Panc1 (cell line): Measurements from ENCODE around the gene NCAM1. TPM values are rescaled to one million over a fixed set of nuclear protein-coding genes. Genes with fewer than 3 reads are reported as not detected.

Experiments used
- ATAC-seq: fragments of 200-7000 bp; cut with Tn5 transposase; 2 replicates; pipeline ENCODE4 v1.9.1; 2020; ENCODE audit warnings: mild to moderate bottlenecking, moderate library complexity
- BruUV-seq: library from RNA; stranded (reverse); fragments of 400-500 nt; replicated peaks from 2 replicates; lab custom pipeline; 2021; lab: Mats Ljungman, UMichigan
- CTCF ChIA-PET: fragments of 300-600 bp; sonication (Branson Sonifier 250); formaldehyde crosslinking; loops from one replicate; lab custom pipeline; 2022; ENCODE audit warnings: antibody characterized with exemption; lab: Charles Lee
- POLR2A ChIA-PET: fragments of 300-600 bp; sonication (Branson Sonifier 250); formaldehyde crosslinking; loops from one replicate; lab custom pipeline; 2022; ENCODE audit warnings: antibody characterized with exemption; lab: Charles Lee
- DNase-seq: peaks from one replicate; pipeline ENCODE4 v3.0.0-alpha.2; 2010; ENCODE audit warnings: low read depth, low spot score
- H3K27ac ChIP-seq: 2 replicates; pipeline ENCODE4 v1.5.1; 2011; ENCODE audit warnings: mild to moderate bottlenecking, low read length, inconsistent platforms
- H3K27me3 ChIP-seq: fragments of 200-500 bp; sonication (Bioruptor generic); 2 replicates; pipeline ENCODE4 v1.6.0; 2014; ENCODE audit warnings: low read length, inconsistent platforms; ENCODE audit not compliant: control insufficient read depth, insufficient read depth
- H3K36me3 ChIP-seq: fragments of 200-500 bp; sonication (Bioruptor generic); 2 replicates; pipeline ENCODE4 v1.5.1; 2014; ENCODE audit warnings: inconsistent platforms, mild to moderate bottlenecking, low read length, moderate library complexity; ENCODE audit not compliant: control insufficient read depth, insufficient read depth
- H3K4me1 ChIP-seq: 2 replicates; pipeline ENCODE4 v1.5.1; 2011; ENCODE audit warnings: inconsistent platforms, mild to moderate bottlenecking, low read length, moderate library complexity; ENCODE audit not compliant: control insufficient read depth, insufficient read depth
- H3K4me3 ChIP-seq, 2 experiments: 2 replicates each; pipeline ENCODE4 v1.5.1; 2011 to 2012; ENCODE audit warnings: low read depth in 2 of 2, low read length in 2 of 2, mild to moderate bottlenecking in 2 of 2, inconsistent platforms in 1 of 2, moderate library complexity in 1 of 2
- H3K9me3 ChIP-seq: fragments of 200-500 bp; sonication (Bioruptor generic); 2 replicates; pipeline ENCODE4 v1.5.1; 2014; ENCODE audit warnings: low read depth, mild to moderate bottlenecking, inconsistent platforms, low read length, moderate library complexity; ENCODE audit not compliant: control insufficient read depth, insufficient read depth
- CTCF ChIP-seq: fragments of 450-650 bp; IDR thresholded peaks from 2 replicates; pipeline ENCODE4 v1.5.1; 2017; ENCODE audit warnings: mild to moderate bottlenecking
- POLR2AphosphoS5 ChIP-seq: IDR thresholded peaks from 2 replicates; pipeline ENCODE4 v1.6.1; 2012; ENCODE audit warnings: mild to moderate bottlenecking, low read depth, low read length, moderate library complexity
- REST ChIP-seq, 2 experiments: IDR thresholded peaks; 2 replicates each; pipeline ENCODE4 v1.6.1; 2011 to 2012; ENCODE audit warnings: low read depth in 2 of 2, control low read depth in 1 of 2, low read length in 1 of 2, mild to moderate bottlenecking in 1 of 2, moderate library complexity in 1 of 2; ENCODE audit not compliant: insufficient read depth in 1 of 2
- SIN3A ChIP-seq: IDR thresholded peaks from 2 replicates; pipeline ENCODE4 v1.6.1; 2012; ENCODE audit warnings: low read depth, mild to moderate bottlenecking, low read length, moderate library complexity, borderline replicate concordance; ENCODE audit not compliant: insufficient read depth
- in situ Hi-C: cut with HindIII; loops from 2 replicates; pipeline ENCODE4 v1.10.0; 2016; ENCODE audit warnings: low sequenced_read_pairs, low pct_unique_long_range_greater_than_20kb
- intact Hi-C: fragments of 100-400 bp; cut with micrococcal nuclease; formaldehyde crosslinking; loops from one replicate; pipeline ENCODE4 v1.10.0; 2022; ENCODE audit not compliant: unreplicated experiment
- total RNA-seq: library from RNA; stranded (reverse); gene quantifications from one replicate; pipeline ENCODE4 v1.2.1, GENCODE V29; 2021; ENCODE audit not compliant: unreplicated experiment

Gene NCAM1
- total RNA-seq, 1 experiment from 2014 or later: 0.18 TPM

GRCh38 chr11:113203141-113203753, 242.0 kb downstream of the NCAM1 start:
- ATAC-seq (no peak), DNase-seq (no peak)
- peaks cover 17% of the 10 kb centered on the region for H3K27me3 ChIP-seq
- POLR2A ChIA-PET: interaction anchor here (0.7 kb wide), 1 partner anchor 1159 kb away, joined by 3 read pairs; no protein-coding TSS in a partner anchor
- in situ Hi-C loops: no loop called here
- no peak for TF ChIP-seq SIN3A
- TF ChIP-seq REST (IDR thresholded peaks at IDR 0.05; ENCODE audit: insufficient read depth in 1 of 2, low read depth in 2 of 2, low read length in 1 of 2): no peak
- no peak for TF ChIP-seq CTCF
- no peak for TF ChIP-seq POLR2AphosphoS5
- H3K9me3 ChIP-seq: no peaks in the 10 kb centered on the region
- no peaks in the 10 kb centered on the region for H3K4me1 ChIP-seq
- no peak overlapping the region for H3K4me3 ChIP-seq
- H3K27ac ChIP-seq: no peak overlapping the region
- CTCF ChIA-PET: interaction anchor here (0.5 kb wide), 1 partner anchor 408 kb away, joined by 3 read pairs; no protein-coding TSS in a partner anchor
- intact Hi-C loops: no loop called here
- H3K36me3 ChIP-seq: no peaks in the 10 kb centered on the region
- BruUV-seq: no TSS peak

GRCh38 chr11:113204280-113204679, 243.1 kb downstream of the NCAM1 start:
- intact Hi-C loops (no loop called here), in situ Hi-C loops (no loop called here)
- Histone ChIP-seq H3K4me1 (no peaks in the 10 kb centered on the region), H3K9me3 (no peaks in the 10 kb centered on the region), H3K4me3 (no peak overlapping the region), H3K27me3 (peaks cover 17% of the 10 kb centered on the region), H3K27ac (no peak overlapping the region), H3K36me3 (no peaks in the 10 kb centered on the region)
- CTCF ChIA-PET: no interaction called here
- DNase-seq: no peak
- no peak for TF ChIP-seq CTCF
- no peak for TF ChIP-seq SIN3A
- BruUV-seq: no TSS peak
- ATAC-seq: no peak
- POLR2A ChIA-PET: interaction anchor here (0.7 kb wide), 1 partner anchor 1158 kb away, joined by 3 read pairs; no protein-coding TSS in a partner anchor
